Rectal smooth muscle tissue (tissue), 1 donor: ENCODE results near the gene AKT1S1.

ENCODE experiments used
- H3K27ac ChIP-seq: one replicate; pipeline ENCODE4 v1.7.0; 2013; ENCODE audit warnings: low read depth, low read length, inconsistent platforms
- H3K27me3 ChIP-seq: one replicate; pipeline ENCODE4 v1.7.0; 2013; ENCODE audit warnings: low read length; ENCODE audit not compliant: control insufficient read depth, insufficient read depth
- H3K36me3 ChIP-seq: one replicate; pipeline ENCODE4 v1.7.0; 2013; ENCODE audit warnings: low read length; ENCODE audit not compliant: control insufficient read depth, insufficient read depth
- H3K4me1 ChIP-seq: one replicate; pipeline ENCODE4 v1.7.0; 2013; ENCODE audit warnings: low read length; ENCODE audit not compliant: control insufficient read depth, insufficient read depth
- H3K4me3 ChIP-seq: one replicate; pipeline ENCODE4 v1.7.0; 2013; ENCODE audit warnings: low read length
- H3K9ac ChIP-seq: one replicate; pipeline ENCODE4 v1.7.0; 2013; ENCODE audit warnings: low read length

AKT1S1 gene

GRCh38 chr19:49887037-49887664 lies 10.0 kb upstream of the AKT1S1 start:
- Histone ChIP-seq H3K27ac (no peak overlapping the region), H3K36me3 (peaks cover 28% of the 10 kb centered on the region), H3K4me3 (no peak overlapping the region), H3K9ac (no peak overlapping the region), H3K4me1 (no peaks in the 10 kb centered on the region), H3K27me3 (no peaks in the 10 kb centered on the region)

DNA sequence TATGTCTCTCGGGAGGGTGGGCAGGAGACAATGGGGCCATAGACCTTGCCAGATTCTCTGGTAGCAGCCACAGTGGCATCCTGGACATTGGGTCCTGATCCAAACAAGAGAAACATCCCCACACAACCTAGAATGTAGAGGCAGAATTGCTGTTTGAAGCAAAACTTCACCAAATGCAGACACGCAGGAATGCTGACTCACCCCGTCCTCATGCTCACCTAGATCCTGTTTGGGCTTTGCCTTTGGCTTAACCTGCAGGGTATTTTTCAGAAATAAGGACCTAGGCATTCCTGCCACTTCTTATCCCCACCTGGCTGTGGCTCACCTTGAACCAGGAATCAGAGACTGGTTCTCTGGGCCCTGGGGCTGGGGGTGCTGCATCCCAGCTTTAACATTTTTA lies 7.6 kb upstream of the AKT1S1 start:
- Histone ChIP-seq H3K4me3 (no peak overlapping the region), H3K27ac (no peak overlapping the region), H3K4me1 (no peaks in the 10 kb centered on the region), H3K36me3 (peaks cover 42% of the 10 kb centered on the region), H3K27me3 (no peaks in the 10 kb centered on the region), H3K9ac (no peak overlapping the region)

DNA sequence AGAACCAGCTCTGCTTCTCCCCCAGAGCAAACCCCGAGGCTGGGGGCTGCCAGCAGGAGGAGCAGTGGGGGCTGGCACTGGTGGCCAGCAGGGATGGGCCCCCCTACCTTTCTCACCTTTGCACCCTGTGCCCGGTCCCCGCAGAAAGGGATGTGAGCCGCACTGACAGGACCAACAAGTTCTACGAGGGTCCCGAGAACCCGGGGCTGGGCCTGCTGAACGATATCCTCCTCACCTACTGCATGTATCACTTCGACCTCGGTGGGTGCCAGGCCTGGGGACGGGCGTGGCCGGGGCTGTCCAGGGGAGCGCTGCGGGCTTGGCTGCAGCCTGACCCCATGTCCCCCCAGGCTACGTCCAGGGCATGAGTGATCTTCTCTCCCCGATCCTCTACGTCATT lies 7.0 kb upstream of the AKT1S1 start:
- H3K27ac ChIP-seq, result no peak overlapping the region
- H3K4me1 ChIP-seq, result no peaks in the 10 kb centered on the region
- no peak overlapping the region for H3K9ac ChIP-seq
- H3K4me3 ChIP-seq, result no peak overlapping the region
- no peaks in the 10 kb centered on the region for H3K27me3 ChIP-seq
- H3K36me3 ChIP-seq, result peaks cover 48% of the 10 kb centered on the region

- peaks cover 51% of the 10 kb centered on the region for H3K36me3 ChIP-seq
- no peak overlapping the region for H3K9ac ChIP-seq
- H3K27ac ChIP-seq, result no peak overlapping the region
- H3K4me1 ChIP-seq, result peaks cover 3% of the 10 kb centered on the region
- H3K27me3 ChIP-seq, result no peaks in the 10 kb centered on the region
- no peak overlapping the region for H3K4me3 ChIP-seq
Measured at GRCh38 chr19:49883094-49883493, 5.9 kb upstream of the AKT1S1 start.

GRCh38 chr19:49882643-49883042 lies 5.5 kb upstream of the AKT1S1 start:
- Histone ChIP-seq H3K9ac (no peak overlapping the region), H3K4me3 (no peak overlapping the region), H3K4me1 (peaks cover 4% of the 10 kb centered on the region), H3K36me3 (peaks cover 51% of the 10 kb centered on the region), H3K27me3 (no peaks in the 10 kb centered on the region), H3K27ac (no peak overlapping the region)

- no peak overlapping the region for H3K27ac ChIP-seq
- no peak overlapping the region for H3K9ac ChIP-seq
- peaks cover 51% of the 10 kb centered on the region for H3K36me3 ChIP-seq
- H3K4me1 ChIP-seq, result peaks cover 4% of the 10 kb centered on the region
- H3K27me3 ChIP-seq, result no peaks in the 10 kb centered on the region
- no peak overlapping the region for H3K4me3 ChIP-seq
Measured at GRCh38 chr19:49881672-49882394, 4.7 kb upstream of the AKT1S1 start.

- Histone ChIP-seq H3K9ac (no peak overlapping the region), H3K27ac (no peak overlapping the region), H3K36me3 (peaks cover 51% of the 10 kb centered on the region), H3K4me1 (peaks cover 4% of the 10 kb centered on the region), H3K4me3 (no peak overlapping the region), H3K27me3 (no peaks in the 10 kb centered on the region)
Measured at GRCh38 chr19:49881186-49881585, 4.0 kb upstream of the AKT1S1 start.

DNA sequence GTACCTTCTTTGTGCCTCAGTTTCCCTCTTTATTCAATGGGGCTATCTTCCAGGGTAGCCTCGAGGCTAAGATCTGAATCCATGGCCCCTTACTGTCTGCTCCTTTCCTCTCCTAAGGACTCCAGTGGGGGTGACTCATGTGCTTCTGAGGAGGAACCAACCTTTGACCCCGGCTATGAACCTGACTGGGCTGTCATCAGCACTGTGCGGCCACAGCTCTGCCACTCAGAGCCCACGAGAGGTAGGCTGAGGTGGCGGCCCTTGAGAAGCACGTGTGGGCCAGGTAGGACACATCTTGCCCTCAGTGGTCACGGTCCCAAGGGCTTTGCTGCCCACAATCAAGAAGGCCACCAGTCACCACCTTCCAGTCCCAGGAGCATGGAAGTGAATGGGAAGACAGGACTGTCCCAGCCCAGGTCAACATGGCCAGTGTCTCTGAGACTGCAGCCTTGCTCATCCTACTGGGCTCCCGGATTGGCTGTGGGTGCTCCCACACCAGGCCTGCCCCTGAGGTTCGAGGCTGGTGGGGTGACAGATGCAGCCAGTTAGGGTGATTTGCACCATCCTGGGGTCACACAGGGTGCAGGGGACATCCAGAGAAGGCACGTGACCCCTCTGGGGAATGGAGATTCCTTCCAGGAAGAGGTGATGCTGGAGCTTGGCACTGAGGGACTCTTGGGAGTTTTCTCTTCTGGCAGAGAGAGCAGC lies 3.2 kb upstream of the AKT1S1 start:
- no peak overlapping the region for H3K9ac ChIP-seq
- no peak overlapping the region for H3K4me3 ChIP-seq
- H3K36me3 ChIP-seq, result peaks cover 51% of the 10 kb centered on the region
- peaks cover 9% of the 10 kb centered on the region for H3K4me1 ChIP-seq
- H3K27me3 ChIP-seq, result no peaks in the 10 kb centered on the region
- H3K27ac ChIP-seq, result no peak overlapping the region

DNA sequence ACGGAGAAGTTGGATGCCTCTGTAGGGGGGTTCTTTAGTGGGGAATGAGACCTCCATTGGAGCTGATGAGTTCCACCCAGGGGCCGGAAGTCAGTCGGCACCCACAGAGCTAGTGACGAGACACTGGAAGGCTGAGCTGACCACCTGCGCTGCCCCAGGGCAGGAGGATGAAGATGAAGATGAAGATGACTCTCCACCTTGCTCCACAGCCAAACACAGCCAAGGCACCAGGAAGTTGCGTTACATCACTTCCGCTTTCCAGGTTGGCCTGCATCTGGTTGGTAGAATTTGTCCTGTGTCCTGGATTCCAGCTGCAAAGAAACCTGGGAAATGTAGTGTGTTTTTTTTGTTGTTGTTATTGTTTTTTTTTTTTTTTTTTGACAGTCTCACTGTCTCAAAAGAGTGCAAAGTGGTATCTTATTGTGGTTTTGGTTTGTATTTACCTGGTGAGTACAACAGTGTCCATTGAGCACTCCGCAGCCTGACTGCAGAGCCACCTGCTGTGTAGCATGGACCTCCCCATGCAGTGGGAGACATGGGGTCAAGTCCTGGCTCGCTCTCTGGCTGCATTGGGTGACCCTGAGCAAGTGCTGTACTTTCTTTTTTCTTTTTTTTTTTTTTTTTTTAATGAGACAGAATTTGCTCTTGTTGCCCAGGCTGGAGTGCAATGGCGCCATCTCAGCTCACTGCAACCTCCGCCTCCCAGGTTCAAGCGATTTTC lies 2.2 kb upstream of the AKT1S1 start:
- Histone ChIP-seq H3K36me3 (peaks cover 46% of the 10 kb centered on the region), H3K4me1 (peaks cover 10% of the 10 kb centered on the region), H3K27ac (no peak overlapping the region), H3K9ac (no peak overlapping the region), H3K4me3 (no peak overlapping the region), H3K27me3 (no peaks in the 10 kb centered on the region)

GRCh38 chr19:49878744-49879070 lies 1.6 kb upstream of the AKT1S1 start:
- Histone ChIP-seq H3K4me1 (peaks cover 10% of the 10 kb centered on the region), H3K4me3 (peak overlapping the region; percentile 95), H3K36me3 (peaks cover 39% of the 10 kb centered on the region), H3K27ac (no peak overlapping the region), H3K9ac (no peak overlapping the region), H3K27me3 (no peaks in the 10 kb centered on the region)

DNA sequence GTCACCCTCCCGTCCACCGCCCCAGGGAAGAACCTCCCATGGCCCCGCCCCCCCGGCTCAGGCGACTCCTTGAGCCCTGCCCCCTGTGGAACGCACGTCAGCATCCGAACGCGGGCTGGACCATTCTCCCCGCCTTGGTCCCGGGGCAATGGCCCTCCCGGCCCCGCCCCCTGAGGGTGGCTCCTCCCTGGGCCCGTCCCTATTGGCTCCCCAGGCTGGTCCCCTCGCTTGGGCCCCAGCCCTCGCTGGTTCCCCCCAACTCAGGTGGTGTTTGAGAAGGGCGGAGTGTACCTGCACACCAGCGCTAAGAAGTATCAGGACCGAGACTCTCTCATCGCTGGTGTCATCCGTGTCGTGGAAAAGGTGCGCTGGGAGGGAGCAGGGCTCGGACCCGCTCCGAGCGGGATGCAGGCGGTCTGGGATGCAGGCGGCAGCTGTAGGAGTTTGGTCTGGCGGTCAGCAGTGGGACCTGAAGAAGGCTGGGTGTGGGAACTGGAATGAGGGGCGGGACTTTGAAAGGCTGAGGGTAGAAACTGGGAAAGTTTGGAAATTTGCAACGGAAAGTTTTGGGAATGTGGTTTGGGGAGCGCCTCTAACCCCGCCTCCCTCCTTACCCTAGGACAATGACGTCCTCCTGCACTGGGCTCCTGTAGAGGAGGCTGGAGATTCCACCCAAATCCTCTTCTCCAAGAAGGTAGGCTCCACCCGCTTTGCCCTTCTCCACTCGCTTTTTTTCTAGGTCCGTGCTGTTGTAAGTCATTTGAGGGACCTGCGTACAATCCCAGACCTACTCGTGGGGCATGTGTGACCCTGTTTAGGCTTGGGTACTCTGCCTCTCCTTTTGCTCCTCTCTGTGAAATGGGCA lies 956 bp upstream of the AKT1S1 start:
- Histone ChIP-seq H3K36me3 (peaks cover 33% of the 10 kb centered on the region), H3K4me3 (peak overlapping the region; percentile 95), H3K4me1 (peaks cover 10% of the 10 kb centered on the region), H3K9ac (peak overlapping the region; percentile 71), H3K27ac (peak overlapping the region; percentile 99), H3K27me3 (no peaks in the 10 kb centered on the region)
